K562 (cell line): Measurements from ENCODE around the gene SERTAD2. TPM values are rescaled to one million over a fixed set of nuclear protein-coding genes. Genes with fewer than 3 reads are reported as not detected.

ENCODE experiments used
- ATAC-seq: fragments of 200-7000 bp; cut with Tn5 transposase; 3 replicates; pipeline ENCODE4 v1.9.1; 2020; ENCODE audit warnings: moderate library complexity
- BruUV-seq: library from RNA; stranded (reverse); fragments of 400-500 nt; replicated peaks from 2 replicates; lab custom pipeline; 2021; lab: Mats Ljungman, UMichigan
- CTCF ChIA-PET: fragments of 300-600 bp; formaldehyde crosslinking; extraction: SDS; loops from one replicate; lab custom pipeline; 2021; ENCODE audit warnings: low intra/inter-chr PET ratio; lab: Yijun Ruan, JAX
- POLR2A ChIA-PET: fragments of 300-600, 350-650 bp; sonication (Branson Sonifier 250); formaldehyde crosslinking; extraction: SDS; loops from one replicate; lab custom pipeline; 2021; ENCODE audit warnings: antibody characterized with exemption, inconsistent platforms; lab: Yijun Ruan, JAX
- DNase-seq, 4 experiments: peaks; one replicate each; pipeline versions ENCODE4 v3.0.0 to v3.0.0-alpha.2; 2011 to 2018; ENCODE audit warnings: low spot score in 3 of 4, mixed read lengths in 3 of 4; ENCODE audit errors: extremely low read depth in 1 of 4
- FAIRE-seq: peaks from 2 replicates; lab custom pipeline; 2011; peaks lifted over from hg19 to GRCh38; lab: Jason Lieb, UNC
- H2AFZ ChIP-seq: 2 replicates; pipeline ENCODE4 v1.6.0; 2011; ENCODE audit warnings: low read depth, low read length, control low read depth, inconsistent platforms
- H3K27ac ChIP-seq: fragments of 200-600 bp; 3 replicates; pipeline ENCODE4 v1.8.0; 2011; ENCODE audit warnings: low read depth, mild to moderate bottlenecking, control low read depth, inconsistent platforms, low read length, moderate library complexity, mixed read lengths; ENCODE audit errors: extremely low read depth
- H3K27me3 ChIP-seq, 2 experiments: fragments of 300-600 bp in 1 of 2; 2 replicates in 1 of 2; 3 replicates in 1 of 2; pipeline versions ENCODE4 v1.6.0 to v1.8.0; 2011; ENCODE audit warnings: inconsistent platforms in 2 of 2, low read length in 2 of 2, mild to moderate bottlenecking in 1 of 2, mixed read lengths in 1 of 2, moderate library complexity in 1 of 2; ENCODE audit not compliant: control insufficient read depth in 2 of 2, insufficient read depth in 2 of 2
- H3K36me3 ChIP-seq: fragments of 300-600 bp; 3 replicates; pipeline ENCODE4 v1.8.0; 2011; ENCODE audit warnings: mild to moderate bottlenecking, low read length, inconsistent platforms; ENCODE audit not compliant: control insufficient read depth, insufficient read depth
- H3K4me1 ChIP-seq, 2 experiments: fragments of 200-600 bp in 1 of 2; replicated peaks in 1 of 2; 2 replicates in 1 of 2; 3 replicates in 1 of 2; pipeline versions ENCODE4 v1.5.1 to v1.8.0; 2011; ENCODE audit warnings: inconsistent platforms in 2 of 2, low read length in 2 of 2, mild to moderate bottlenecking in 1 of 2, mixed read lengths in 1 of 2, moderate library complexity in 1 of 2; ENCODE audit not compliant: control insufficient read depth in 2 of 2, insufficient read depth in 2 of 2
- H3K4me2 ChIP-seq: 2 replicates; pipeline ENCODE4 v1.6.1; 2011; ENCODE audit warnings: low read length, control low read depth, inconsistent platforms, mixed read lengths; ENCODE audit not compliant: insufficient read depth
- H3K4me3 ChIP-seq: fragments of 200-600 bp; sonication (generic), shearing (Covaris generic); 2 replicates; pipeline ENCODE4 v1.5.1; 2016; ENCODE audit warnings: control low read depth, inconsistent platforms
- H3K79me2 ChIP-seq: fragments of 200-600 bp; 3 replicates; pipeline ENCODE4 v1.8.0; 2011; ENCODE audit warnings: low read length, inconsistent platforms; ENCODE audit not compliant: control insufficient read depth, insufficient read depth
- H3K9ac ChIP-seq, 2 experiments: 2 replicates each; pipeline versions ENCODE4 v1.6.0 to v1.6.1; 2011; ENCODE audit warnings: low read depth in 2 of 2, low read length in 2 of 2, control low read depth in 1 of 2, inconsistent platforms in 1 of 2, mild to moderate bottlenecking in 1 of 2, mixed read lengths in 1 of 2; ENCODE audit not compliant: insufficient read depth in 1 of 2
- H3K9me1 ChIP-seq: one replicate; pipeline ENCODE4 v1.6.0; 2011; ENCODE audit warnings: inconsistent platforms, mild to moderate bottlenecking, low read length, moderate library complexity; ENCODE audit not compliant: control insufficient read depth, insufficient read depth
- H3K9me3 ChIP-seq: replicated peaks from 2 replicates; pipeline ENCODE4 v1.5.1; 2011; ENCODE audit warnings: low read depth, low read length, inconsistent platforms; ENCODE audit not compliant: control insufficient read depth, insufficient read depth
- H4K20me1 ChIP-seq: replicated peaks from 2 replicates; pipeline ENCODE4 v1.6.1; 2011; ENCODE audit warnings: low read length, inconsistent platforms, mixed read lengths; ENCODE audit not compliant: control insufficient read depth, insufficient read depth
- CTBP1 ChIP-seq: fragments of 450-650 bp; IDR thresholded peaks from 2 replicates; pipeline ENCODE4 v1.6.1; 2016; ENCODE audit warnings: borderline replicate concordance
- HMGN3 ChIP-seq: IDR thresholded peaks from 2 replicates; pipeline ENCODE4 v1.6.1; 2011; ENCODE audit warnings: borderline replicate concordance, low read depth, mild to moderate bottlenecking, mixed read lengths, low read length; ENCODE audit not compliant: insufficient read length; ENCODE audit errors: extremely low read depth
- MAFG ChIP-seq: fragments of 450-650 bp; conservative IDR thresholded peaks from 2 replicates; pipeline ENCODE4 v1.6.1; 2016; ENCODE audit warnings: missing genetic modification characterization, missing compliant biosample characterization
- MEF2D ChIP-seq: conservative IDR thresholded peaks from 2 replicates; pipeline ENCODE4 v1.6.1; 2016; ENCODE audit warnings: low read depth, missing genetic modification characterization, missing compliant biosample characterization
- XRCC5 ChIP-seq: fragments of 200-400 bp; formaldehyde crosslinking; IDR thresholded peaks from 2 replicates; pipeline ENCODE4 v1.6.1; 2017; ENCODE audit warnings: low read depth, mild to moderate bottlenecking, low read length
- WGBS: fragments of 100-300 bp; shearing (Covaris generic); methylation state at CpG from one replicate; pipeline ENCODE4 v1.1.6; 2016; ENCODE audit warnings: low coverage, mixed read lengths; ENCODE audit not compliant: insufficient coverage; ENCODE audit errors: missing lambda C conversion rate; 5-methylcytosine and 5-hydroxymethylcytosine counted together
- in situ Hi-C: fragments of 300-500 bp; cut with MboI; formaldehyde crosslinking; loops from 4 replicates; pipeline ENCODE4 v1.15.0; 2018; ENCODE audit warnings: inconsistent platforms, mixed read lengths
- intact Hi-C: fragments of 100-400 bp; cut with micrococcal nuclease; formaldehyde crosslinking; loops from 2 replicates; pipeline ENCODE4 v1.14.2; 2022
- polyA plus RNA-seq, 8 experiments: library from polyadenylated mRNA; depleted of rRNA in 4 of 8; stranded (reverse) in 5 of 8; unstranded in 3 of 8; fragments of >200 nt; fragmentation: Nextera tagmentation in 2 of 8; fragmentation: Illumina TruSeq in 1 of 8; extraction: Ambion mirVana in 2 of 8; extraction: Trizol in 1 of 8; gene quantifications; 2 replicates each; pipeline versions ENCODE4 v1.2.1 to v1.2.3, GENCODE V29; 2011 to 2014; ENCODE audit warnings: inconsistent platforms in 1 of 8, missing spikeins in 1 of 8
- total RNA-seq, 7 experiments: library from RNA; depleted of rRNA in 6 of 7; stranded (reverse); fragments of >200 nt in 6 of 7; fragmentation: Illumina TruSeq in 2 of 7; extraction: Trizol in 2 of 7; gene quantifications; 2 replicates each; pipeline versions ENCODE4 v1.2.1 to v1.2.3, GENCODE V29; 2011 to 2021; ENCODE audit warnings: low replicate concordance in 1 of 7
- TF ChIP-seq, protein P1 (sequence below): fragments of 250-450 bp; sonication (Bioruptor Pico); IDR thresholded peaks from 2 replicates; pipeline ENCODE4 v1.5.0; 2021; ENCODE audit warnings: mild to moderate bottlenecking, borderline replicate concordance

Gene SERTAD2
- total and polyA plus RNA-seq, 9 of the 15 experiments (the other 6 are each of a cell fraction or from before 2014, with no cell fraction given), result 3.0 to 12.5 (median 6.1) TPM

GRCh38 chr2:64658269-64658668 lies 4.6 kb upstream of the SERTAD2 start:
- ChIA-PET CTCF (no interaction called here), POLR2A (interaction anchor here (1.2 to 2.1 kb wide), 4 partner anchors 9 to 92 kb away, joined by 3 to 7 read pairs (median 4); no protein-coding TSS in a partner anchor)
- Histone ChIP-seq H3K4me1 (peaks cover 8 to 10% of the 10 kb centered on the region in 2 experiments), H3K4me2 (no peak overlapping the region), H3K9ac (no peak overlapping the region; a peak in 1 of 4 replicates), H3K9me1 (no peaks in the 10 kb centered on the region), H3K27ac (no peak overlapping the region), H3K4me3 (no peak overlapping the region), H3K9me3 (no peaks in the 10 kb centered on the region), H2AFZ (no peak overlapping the region), H3K36me3 (no peaks in the 10 kb centered on the region), H4K20me1 (no peaks in the 10 kb centered on the region), H3K79me2 (peaks cover 3% of the 10 kb centered on the region), H3K27me3 (no peaks in the 10 kb centered on the region)
- BruUV-seq, result no TSS peak
- in situ Hi-C loops, result no loop called here
- ATAC-seq, result no peak
- no peak for DNase-seq
- intact Hi-C loops, result no loop called here
- TF ChIP-seq, protein P1, sequence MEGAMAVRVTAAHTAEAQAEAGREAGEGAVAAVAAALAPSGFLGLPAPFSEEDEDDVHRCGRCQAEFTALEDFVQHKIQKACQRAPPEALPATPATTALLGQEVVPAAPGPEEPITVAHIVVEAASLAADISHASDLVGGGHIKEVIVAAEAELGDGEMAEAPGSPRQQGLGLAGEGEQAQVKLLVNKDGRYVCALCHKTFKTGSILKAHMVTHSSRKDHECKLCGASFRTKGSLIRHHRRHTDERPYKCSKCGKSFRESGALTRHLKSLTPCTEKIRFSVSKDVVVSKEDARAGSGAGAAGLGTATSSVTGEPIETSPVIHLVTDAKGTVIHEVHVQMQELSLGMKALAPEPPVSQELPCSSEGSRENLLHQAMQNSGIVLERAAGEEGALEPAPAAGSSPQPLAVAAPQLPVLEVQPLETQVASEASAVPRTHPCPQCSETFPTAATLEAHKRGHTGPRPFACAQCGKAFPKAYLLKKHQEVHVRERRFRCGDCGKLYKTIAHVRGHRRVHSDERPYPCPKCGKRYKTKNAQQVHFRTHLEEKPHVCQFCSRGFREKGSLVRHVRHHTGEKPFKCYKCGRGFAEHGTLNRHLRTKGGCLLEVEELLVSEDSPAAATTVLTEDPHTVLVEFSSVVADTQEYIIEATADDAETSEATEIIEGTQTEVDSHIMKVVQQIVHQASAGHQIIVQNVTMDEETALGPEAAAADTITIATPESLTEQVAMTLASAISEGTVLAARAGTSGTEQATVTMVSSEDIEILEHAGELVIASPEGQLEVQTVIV (CRISPR knock-in tag), result no peak
- TF ChIP-seq XRCC5 (no peak), CTBP1 (no peak), MEF2D (tag) (no peak), MAFG (no peak), HMGN3 (no peak)
- 50% methylated on average over 6 of the region's 6 CpGs for WGBS
- no peak for FAIRE-seq
